K562 (cell line): ENCODE measurements around the gene ANK3. TPM values are rescaled to one million over a fixed set of nuclear protein-coding genes. Genes with fewer than 3 reads are reported as not detected.

ENCODE experiments used
- ATAC-seq: fragments of 200-7000 bp; cut with Tn5 transposase; 3 replicates; pipeline ENCODE4 v1.9.1; 2020; ENCODE audit warnings: moderate library complexity
- BruUV-seq: library from RNA; stranded (reverse); fragments of 400-500 nt; replicated peaks from 2 replicates; lab custom pipeline; 2021; lab: Mats Ljungman, UMichigan
- CTCF ChIA-PET: fragments of 300-600 bp; formaldehyde crosslinking; extraction: SDS; loops from one replicate; lab custom pipeline; 2021; ENCODE audit warnings: low intra/inter-chr PET ratio; lab: Yijun Ruan, JAX
- POLR2A ChIA-PET: fragments of 300-600, 350-650 bp; sonication (Branson Sonifier 250); formaldehyde crosslinking; extraction: SDS; loops from one replicate; lab custom pipeline; 2021; ENCODE audit warnings: antibody characterized with exemption, inconsistent platforms; lab: Yijun Ruan, JAX
- DNase-seq, 4 experiments: peaks; one replicate each; pipeline versions ENCODE4 v3.0.0 to v3.0.0-alpha.2; 2011 to 2018; ENCODE audit warnings: low spot score in 3 of 4, mixed read lengths in 3 of 4; ENCODE audit errors: extremely low read depth in 1 of 4
- FAIRE-seq: peaks from 2 replicates; lab custom pipeline; 2011; peaks lifted over from hg19 to GRCh38; lab: Jason Lieb, UNC
- H2AFZ ChIP-seq: 2 replicates; pipeline ENCODE4 v1.6.0; 2011; ENCODE audit warnings: low read depth, low read length, control low read depth, inconsistent platforms
- H3K27ac ChIP-seq: fragments of 200-600 bp; 3 replicates; pipeline ENCODE4 v1.8.0; 2011; ENCODE audit warnings: low read depth, mild to moderate bottlenecking, control low read depth, inconsistent platforms, low read length, moderate library complexity, mixed read lengths; ENCODE audit errors: extremely low read depth
- H3K27me3 ChIP-seq, 2 experiments: fragments of 300-600 bp in 1 of 2; 2 replicates in 1 of 2; 3 replicates in 1 of 2; pipeline versions ENCODE4 v1.6.0 to v1.8.0; 2011; ENCODE audit warnings: inconsistent platforms in 2 of 2, low read length in 2 of 2, mild to moderate bottlenecking in 1 of 2, mixed read lengths in 1 of 2, moderate library complexity in 1 of 2; ENCODE audit not compliant: control insufficient read depth in 2 of 2, insufficient read depth in 2 of 2
- H3K36me3 ChIP-seq: fragments of 300-600 bp; 3 replicates; pipeline ENCODE4 v1.8.0; 2011; ENCODE audit warnings: mild to moderate bottlenecking, low read length, inconsistent platforms; ENCODE audit not compliant: control insufficient read depth, insufficient read depth
- H3K4me1 ChIP-seq, 2 experiments: fragments of 200-600 bp in 1 of 2; replicated peaks in 1 of 2; 2 replicates in 1 of 2; 3 replicates in 1 of 2; pipeline versions ENCODE4 v1.5.1 to v1.8.0; 2011; ENCODE audit warnings: inconsistent platforms in 2 of 2, low read length in 2 of 2, mild to moderate bottlenecking in 1 of 2, mixed read lengths in 1 of 2, moderate library complexity in 1 of 2; ENCODE audit not compliant: control insufficient read depth in 2 of 2, insufficient read depth in 2 of 2
- H3K4me2 ChIP-seq: 2 replicates; pipeline ENCODE4 v1.6.1; 2011; ENCODE audit warnings: low read length, control low read depth, inconsistent platforms, mixed read lengths; ENCODE audit not compliant: insufficient read depth
- H3K4me3 ChIP-seq: fragments of 200-600 bp; sonication (generic), shearing (Covaris generic); 2 replicates; pipeline ENCODE4 v1.5.1; 2016; ENCODE audit warnings: control low read depth, inconsistent platforms
- H3K79me2 ChIP-seq: fragments of 200-600 bp; 3 replicates; pipeline ENCODE4 v1.8.0; 2011; ENCODE audit warnings: low read length, inconsistent platforms; ENCODE audit not compliant: control insufficient read depth, insufficient read depth
- H3K9ac ChIP-seq, 2 experiments: 2 replicates each; pipeline versions ENCODE4 v1.6.0 to v1.6.1; 2011; ENCODE audit warnings: low read depth in 2 of 2, low read length in 2 of 2, control low read depth in 1 of 2, inconsistent platforms in 1 of 2, mild to moderate bottlenecking in 1 of 2, mixed read lengths in 1 of 2; ENCODE audit not compliant: insufficient read depth in 1 of 2
- H3K9me1 ChIP-seq: one replicate; pipeline ENCODE4 v1.6.0; 2011; ENCODE audit warnings: inconsistent platforms, mild to moderate bottlenecking, low read length, moderate library complexity; ENCODE audit not compliant: control insufficient read depth, insufficient read depth
- H3K9me3 ChIP-seq: replicated peaks from 2 replicates; pipeline ENCODE4 v1.5.1; 2011; ENCODE audit warnings: low read depth, low read length, inconsistent platforms; ENCODE audit not compliant: control insufficient read depth, insufficient read depth
- H4K20me1 ChIP-seq: replicated peaks from 2 replicates; pipeline ENCODE4 v1.6.1; 2011; ENCODE audit warnings: low read length, inconsistent platforms, mixed read lengths; ENCODE audit not compliant: control insufficient read depth, insufficient read depth
- BHLHE40 ChIP-seq: IDR thresholded peaks from 2 replicates; pipeline ENCODE4 v1.6.1; 2011; ENCODE audit warnings: low read length, improper control_type of control experiment
- ELF1 ChIP-seq: fragments of 200-800 bp; sonication (Bioruptor generic); IDR thresholded peaks from 2 replicates; pipeline ENCODE4 v1.6.1; 2016; ENCODE audit warnings: missing genetic modification characterization, missing compliant biosample characterization
- ETV6 ChIP-seq, 3 experiments: fragments of 150-350 bp in 1 of 3; sonication (generic) in 1 of 3; formaldehyde crosslinking in 1 of 3; IDR thresholded peaks; 2 replicates each; pipeline versions ENCODE4 v1.6.1 to v1.8.0; 2014 to 2022; ENCODE audit warnings: borderline replicate concordance in 2 of 3, low read depth in 2 of 3, antibody characterized with exemption in 1 of 3, low read length in 1 of 3, mild to moderate bottlenecking in 1 of 3, missing genetic modification reagents in 1 of 3
- HDAC2 ChIP-seq: fragments of 450-650 bp; IDR thresholded peaks from 2 replicates; pipeline ENCODE4 v1.6.1; 2016; ENCODE audit warnings: mild to moderate bottlenecking
- TRIM28 ChIP-seq: fragments of 450-650 bp; IDR thresholded peaks from 2 replicates; pipeline ENCODE4 v1.6.1; 2017
- ZNF395 ChIP-seq: fragments of 200-800 bp; sonication (Bioruptor generic); IDR thresholded peaks from 2 replicates; pipeline ENCODE4 v1.6.1; 2017; ENCODE audit warnings: missing genetic modification characterization, missing compliant biosample characterization
- WGBS: fragments of 100-300 bp; shearing (Covaris generic); methylation state at CpG from one replicate; pipeline ENCODE4 v1.1.6; 2016; ENCODE audit warnings: low coverage, mixed read lengths; ENCODE audit not compliant: insufficient coverage; ENCODE audit errors: missing lambda C conversion rate; 5-methylcytosine and 5-hydroxymethylcytosine counted together
- in situ Hi-C: fragments of 300-500 bp; cut with MboI; formaldehyde crosslinking; loops from 4 replicates; pipeline ENCODE4 v1.15.0; 2018; ENCODE audit warnings: inconsistent platforms, mixed read lengths
- intact Hi-C: fragments of 100-400 bp; cut with micrococcal nuclease; formaldehyde crosslinking; loops from 2 replicates; pipeline ENCODE4 v1.14.2; 2022
- polyA plus RNA-seq, 8 experiments: library from polyadenylated mRNA; depleted of rRNA in 4 of 8; stranded (reverse) in 5 of 8; unstranded in 3 of 8; fragments of >200 nt; fragmentation: Nextera tagmentation in 2 of 8; fragmentation: Illumina TruSeq in 1 of 8; extraction: Ambion mirVana in 2 of 8; extraction: Trizol in 1 of 8; gene quantifications; 2 replicates each; pipeline versions ENCODE4 v1.2.1 to v1.2.3, GENCODE V29; 2011 to 2014; ENCODE audit warnings: inconsistent platforms in 1 of 8, missing spikeins in 1 of 8
- total RNA-seq, 7 experiments: library from RNA; depleted of rRNA in 6 of 7; stranded (reverse); fragments of >200 nt in 6 of 7; fragmentation: Illumina TruSeq in 2 of 7; extraction: Trizol in 2 of 7; gene quantifications; 2 replicates each; pipeline versions ENCODE4 v1.2.1 to v1.2.3, GENCODE V29; 2011 to 2021; ENCODE audit warnings: low replicate concordance in 1 of 7

ANK3 gene
- total and polyA plus RNA-seq, 9 of the 15 experiments (the other 6 are each of a cell fraction or from before 2014, with no cell fraction given): 10.0 to 32.3 (median 17.9) TPM

GRCh38 chr10:60295028-60295937, 94.4 kb downstream of the ANK3 start (continued):
- TF ChIP-seq ZNF395 (CRISPR knock-in tag) (no peak), ELF1 (tag) (peak; percentile 16; the same call in 1 of the 2 replicates), TRIM28 (no peak), BHLHE40 (no peak), HDAC2 (no peak)
- TF ChIP-seq, all 486 proteins: peak for 21

DNA sequence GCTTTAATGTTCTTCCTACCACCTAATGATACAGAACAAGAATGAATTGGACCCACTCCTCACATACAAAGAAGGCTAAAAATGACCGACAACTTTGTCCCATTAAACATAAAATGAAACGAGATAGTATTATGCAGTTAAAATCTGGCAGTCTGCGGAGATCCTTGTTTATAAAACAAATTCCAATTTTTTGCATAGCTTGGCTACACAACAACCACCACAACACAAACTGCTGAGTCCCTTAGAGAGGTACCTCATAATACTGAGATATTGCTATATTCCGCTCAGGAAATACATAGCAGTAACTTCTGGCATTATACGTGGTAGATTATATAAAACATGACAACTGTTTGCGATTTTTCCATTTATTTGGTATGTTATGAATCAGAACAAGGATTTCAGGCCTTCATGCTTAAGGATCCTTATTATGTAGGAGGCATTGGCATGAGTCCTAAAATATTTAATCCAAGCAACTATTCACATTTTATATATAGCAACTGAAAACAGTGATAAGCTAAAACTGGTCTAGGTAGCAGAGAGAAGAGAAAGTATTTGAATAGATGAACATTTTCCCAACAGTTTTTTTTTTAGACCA, 96.0 kb downstream of the ANK3 start:
- Histone ChIP-seq H4K20me1 (no peaks in the 10 kb centered on the region), H2AFZ (peak overlapping the region; percentile 87), H3K4me2 (no peak overlapping the region), H3K27ac (no peak overlapping the region), H3K9ac (no peak overlapping the region), H3K9me3 (no peaks in the 10 kb centered on the region), H3K4me3 (no peak overlapping the region), H3K27me3 (no peaks in the 10 kb centered on the region), H3K79me2 (peaks cover 19% of the 10 kb centered on the region; the same call in 2 of the 3 replicates), H3K4me1 (peaks cover 0 to 40% of the 10 kb centered on the region in 2 experiments; a peak in 4 of 5 replicates), H3K36me3 (no peaks in the 10 kb centered on the region), H3K9me1 (no peaks in the 10 kb centered on the region)
- BruUV-seq: no TSS peak
- TF ChIP-seq ETV6 (IDR thresholded peaks at IDR 0.05; ENCODE audit: borderline replicate concordance in 1 of 2, low read depth in 2 of 2, low read length in 1 of 2) (no peak), ETV6 (CRISPR knock-in tag; IDR thresholded peaks at IDR 0.05; ENCODE audit: borderline replicate concordance) (no peak)
- intact Hi-C loops (loop anchor here (10.0 kb wide), 1 partner anchor 491 kb away; no protein-coding TSS in a partner anchor), in situ Hi-C loops (no loop called here)
- ChIA-PET CTCF (no interaction called here), POLR2A (interaction anchor here (0.9 to 2.7 kb wide), 9 partner anchors 10 to 74 kb away, joined by 3 to 20 read pairs (median 3); no protein-coding TSS in a partner anchor)
- no peak for ATAC-seq
- FAIRE-seq: no peak
- DNase-seq: no peak
- WGBS: 52% methylated on average over 6 of the region's 6 CpGs
